A673 (cell line): ENCODE results near the gene RNF217. TPM values are rescaled to one million over a fixed set of nuclear protein-coding genes. Genes with fewer than 3 reads are reported as not detected.

Experiments used
- BruUV-seq: library from RNA; stranded (reverse); fragments of 400-500 nt; replicated peaks from 2 replicates; lab custom pipeline; 2021; lab: Mats Ljungman, UMichigan
- CTCF ChIA-PET: fragments of 300-600 bp; sonication (Branson Sonifier 250); formaldehyde crosslinking; loops from one replicate; lab custom pipeline; 2022; ENCODE audit warnings: antibody characterized with exemption; lab: Charles Lee
- POLR2A ChIA-PET: fragments of 300-600 bp; sonication (Branson Sonifier 250); formaldehyde crosslinking; loops from one replicate; lab custom pipeline; 2022; ENCODE audit warnings: antibody characterized with exemption; ENCODE audit not compliant: low non-redundant PET; lab: Charles Lee
- DNase-seq: peaks from one replicate; pipeline ENCODE4 v3.0.0-alpha.2; 2015; ENCODE audit warnings: low spot score
- H3K27ac ChIP-seq: fragments of 200-600 bp; sonication (generic); 2 replicates; pipeline ENCODE4 v1.5.1; 2016; ENCODE audit warnings: mixed run types, low read depth, mild to moderate bottlenecking, mixed read lengths, antibody characterized with exemption, low read length; ENCODE audit not compliant: poor library complexity, severe bottlenecking
- H3K27me3 ChIP-seq: fragments of 200-600 bp; sonication (generic); replicated peaks from 2 replicates; pipeline ENCODE4 v1.6.1; 2017; ENCODE audit warnings: mixed run types, low read depth, mild to moderate bottlenecking, mixed read lengths, antibody characterized with exemption, low read length; ENCODE audit not compliant: insufficient read depth, poor library complexity
- H3K36me3 ChIP-seq: fragments of 200-600 bp; sonication (generic); 2 replicates; pipeline ENCODE4 v1.6.1; 2016; ENCODE audit warnings: mixed run types, mild to moderate bottlenecking, mixed read lengths, antibody characterized with exemption, low read length; ENCODE audit not compliant: insufficient read depth, poor library complexity, severe bottlenecking
- H3K4me1 ChIP-seq: fragments of 200-600 bp; sonication (generic); 2 replicates; pipeline ENCODE4 v1.6.1; 2017; ENCODE audit warnings: mixed run types, mild to moderate bottlenecking, mixed read lengths, antibody characterized with exemption, low read length; ENCODE audit not compliant: insufficient read depth, poor library complexity, severe bottlenecking
- H3K4me3 ChIP-seq: fragments of 200-600 bp; sonication (generic); 2 replicates; pipeline ENCODE4 v1.5.1; 2016; ENCODE audit warnings: low read depth, mixed run types, mild to moderate bottlenecking, mixed read lengths, low read length; ENCODE audit not compliant: poor library complexity, severe bottlenecking
- H3K9me3 ChIP-seq: fragments of 200-600 bp; sonication (generic); 2 replicates; pipeline ENCODE4 v1.6.1; 2016; ENCODE audit warnings: mixed run types, low read depth, mild to moderate bottlenecking, mixed read lengths, antibody characterized with exemption, low read length; ENCODE audit not compliant: poor library complexity, severe bottlenecking
- EZH2 ChIP-seq: fragments of 200-600 bp; sonication (generic); IDR thresholded peaks from 2 replicates; pipeline ENCODE4 v1.6.1; 2017; ENCODE audit warnings: borderline replicate concordance, low read depth, mild to moderate bottlenecking, mixed read lengths, antibody characterized with exemption, low read length; ENCODE audit not compliant: poor library complexity, severe bottlenecking
- intact Hi-C: fragments of 100-400 bp; cut with micrococcal nuclease; formaldehyde crosslinking; loops from one replicate; pipeline ENCODE4 v1.10.0; 2022; ENCODE audit not compliant: unreplicated experiment
- total RNA-seq: library from RNA; stranded (reverse); gene quantifications from 2 replicates; pipeline ENCODE4 v1.2.3, GENCODE V29; 2021
- TF ChIP-seq, protein P1 (sequence below): fragments of 300-800, 200-600 bp; sonication (generic); conservative IDR thresholded peaks from 2 replicates; pipeline ENCODE4 v1.5.1; 2017; ENCODE audit warnings: low read depth, mild to moderate bottlenecking, antibody characterized with exemption, low read length, moderate library complexity, mixed read lengths

The RNF217 gene
- total RNA-seq, 1 experiment from 2014 or later = 20.6 TPM

DNA sequence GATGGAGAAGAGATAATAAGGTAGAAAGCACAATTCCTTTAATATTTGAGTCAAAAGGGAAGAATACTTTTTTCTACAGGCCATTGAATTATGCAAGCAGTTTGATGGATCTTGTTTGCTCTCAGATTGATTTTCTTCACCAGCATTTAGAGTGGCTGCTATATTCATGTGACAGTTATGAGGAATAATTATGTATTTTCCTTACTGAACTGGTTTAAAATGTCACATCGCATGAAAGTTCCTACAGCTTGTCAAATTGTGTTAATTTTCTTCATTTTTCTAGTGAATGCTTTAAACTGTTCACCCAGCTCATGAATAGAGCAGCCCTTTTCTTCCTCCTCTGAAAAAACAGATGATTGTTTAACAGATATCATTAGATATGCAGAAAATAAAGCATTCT is 153.9 kb downstream of the RNF217 start:
- ChIA-PET CTCF (no interaction called here), POLR2A (no interaction called here)
- TF ChIP-seq, protein P1, sequence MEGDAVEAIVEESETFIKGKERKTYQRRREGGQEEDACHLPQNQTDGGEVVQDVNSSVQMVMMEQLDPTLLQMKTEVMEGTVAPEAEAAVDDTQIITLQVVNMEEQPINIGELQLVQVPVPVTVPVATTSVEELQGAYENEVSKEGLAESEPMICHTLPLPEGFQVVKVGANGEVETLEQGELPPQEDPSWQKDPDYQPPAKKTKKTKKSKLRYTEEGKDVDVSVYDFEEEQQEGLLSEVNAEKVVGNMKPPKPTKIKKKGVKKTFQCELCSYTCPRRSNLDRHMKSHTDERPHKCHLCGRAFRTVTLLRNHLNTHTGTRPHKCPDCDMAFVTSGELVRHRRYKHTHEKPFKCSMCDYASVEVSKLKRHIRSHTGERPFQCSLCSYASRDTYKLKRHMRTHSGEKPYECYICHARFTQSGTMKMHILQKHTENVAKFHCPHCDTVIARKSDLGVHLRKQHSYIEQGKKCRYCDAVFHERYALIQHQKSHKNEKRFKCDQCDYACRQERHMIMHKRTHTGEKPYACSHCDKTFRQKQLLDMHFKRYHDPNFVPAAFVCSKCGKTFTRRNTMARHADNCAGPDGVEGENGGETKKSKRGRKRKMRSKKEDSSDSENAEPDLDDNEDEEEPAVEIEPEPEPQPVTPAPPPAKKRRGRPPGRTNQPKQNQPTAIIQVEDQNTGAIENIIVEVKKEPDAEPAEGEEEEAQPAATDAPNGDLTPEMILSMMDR = no peak
- no peak for TF ChIP-seq EZH2
- Histone ChIP-seq H3K9me3 (peaks cover 16% of the 10 kb centered on the region), H3K36me3 (no peaks in the 10 kb centered on the region), H3K27me3 (no peaks in the 10 kb centered on the region), H3K4me1 (peaks cover 15% of the 10 kb centered on the region), H3K4me3 (no peak overlapping the region), H3K27ac (no peak overlapping the region)
- BruUV-seq = no TSS peak
- intact Hi-C loops = no loop called here
- no peak for DNase-seq

DNA sequence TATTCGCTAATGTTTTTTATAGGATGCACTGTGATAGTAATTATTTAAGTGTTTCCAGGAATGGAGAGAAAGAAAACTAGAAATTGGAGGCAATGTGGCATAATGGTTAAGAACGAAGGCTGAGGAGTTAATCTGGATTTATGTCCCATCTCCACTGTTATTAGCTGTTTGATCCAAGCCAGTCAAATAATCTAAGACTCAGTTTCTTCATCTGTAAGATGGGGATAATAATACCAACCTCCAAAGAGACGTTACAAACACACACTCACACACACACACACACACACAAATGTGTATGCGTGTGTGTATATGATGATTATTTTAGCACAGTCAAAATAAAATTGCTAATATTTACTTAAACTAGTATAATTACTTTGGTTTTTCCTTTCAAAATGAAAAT is 154.5 kb downstream of the RNF217 start:
- CTCF ChIA-PET = no interaction called here
- POLR2A ChIA-PET = no interaction called here
- H3K27me3 ChIP-seq = no peaks in the 10 kb centered on the region
- H3K9me3 ChIP-seq = peaks cover 10% of the 10 kb centered on the region
- no peak overlapping the region for H3K27ac ChIP-seq
- no peak for DNase-seq
- H3K4me1 ChIP-seq = peaks cover 15% of the 10 kb centered on the region
- intact Hi-C loops = no loop called here
- TF ChIP-seq, protein P1 = no peak
- no peak for TF ChIP-seq EZH2
- H3K36me3 ChIP-seq = no peaks in the 10 kb centered on the region
- H3K4me3 ChIP-seq = no peak overlapping the region
- BruUV-seq = no TSS peak

DNA sequence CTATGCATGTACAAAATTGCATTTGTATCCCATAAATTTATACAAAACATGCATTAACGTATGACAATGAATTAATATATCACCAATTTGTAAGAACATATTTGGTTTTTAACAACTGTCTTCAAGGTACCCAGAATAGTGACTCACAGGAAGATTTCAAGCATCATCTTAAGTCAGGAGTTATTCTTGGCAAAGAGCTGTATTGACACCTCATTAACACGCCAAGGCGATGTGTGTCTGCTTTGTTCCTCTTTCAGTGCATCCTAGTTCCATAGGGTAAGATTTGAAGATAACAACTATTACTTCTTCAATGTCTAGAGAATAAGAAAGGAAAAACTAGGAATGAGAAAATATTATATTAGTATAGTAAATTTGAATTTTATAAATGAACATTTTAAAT is 155.6 kb downstream of the RNF217 start:
- Histone ChIP-seq H3K36me3 (no peaks in the 10 kb centered on the region), H3K27ac (no peak overlapping the region), H3K9me3 (no peaks in the 10 kb centered on the region), H3K4me1 (peaks cover 25% of the 10 kb centered on the region), H3K27me3 (no peaks in the 10 kb centered on the region), H3K4me3 (no peak overlapping the region)
- ChIA-PET CTCF (no interaction called here), POLR2A (no interaction called here)
- no peak for TF ChIP-seq EZH2
- TF ChIP-seq, protein P1 = no peak
- intact Hi-C loops = no loop called here
- BruUV-seq = no TSS peak
- DNase-seq = no peak
